ELR (cell line): Measurements from ENCODE around the gene MARCHF10.

Experiments used
- DNase-seq: peaks from one replicate; pipeline ENCODE4 v3.0.0-alpha.2; 2015; ENCODE audit warnings: low read depth

MARCHF10 gene

GRCh38 chr17:62753562-62753961 lies 54.6 kb downstream of the MARCHF10 start:
- no peak for DNase-seq

- peak; percentile 49 for DNase-seq
Observed at GRCh38 chr17:62751060-62751691, 56.9 kb downstream of the MARCHF10 start.

GRCh38 chr17:62750631-62751051 lies 57.5 kb downstream of the MARCHF10 start:
- DNase-seq: peak; percentile 13

- no peak for DNase-seq
Observed at GRCh38 chr17:62749926-62750325, 58.2 kb downstream of the MARCHF10 start.

- DNase-seq: no peak
Observed at GRCh38 chr17:62746941-62747340, 61.2 kb downstream of the MARCHF10 start.

GRCh38 chr17:62745806-62746205 lies 62.3 kb downstream of the MARCHF10 start:
- DNase-seq: no peak

GRCh38 chr17:62744259-62744658 lies 63.9 kb downstream of the MARCHF10 start:
- DNase-seq: no peak

- no peak for DNase-seq
Observed at GRCh38 chr17:62741290-62741689, 66.8 kb downstream of the MARCHF10 start.

GRCh38 chr17:62739645-62740388 lies 68.3 kb downstream of the MARCHF10 start:
- DNase-seq: no peak

GRCh38 chr17:62738281-62738680 lies 69.8 kb downstream of the MARCHF10 start:
- no peak for DNase-seq

- no peak for DNase-seq
Observed at GRCh38 chr17:62737513-62737912, 70.6 kb downstream of the MARCHF10 start.

GRCh38 chr17:62735044-62735651 lies 73.0 kb downstream of the MARCHF10 start:
- DNase-seq: no peak

GRCh38 chr17:62732125-62732524 lies 76.0 kb downstream of the MARCHF10 start:
- DNase-seq: no peak

GRCh38 chr17:62727916-62728672 lies 80.0 kb downstream of the MARCHF10 start:
- no peak for DNase-seq

- DNase-seq: peak; percentile 58
Observed at GRCh38 chr17:62725791-62726249, 82.3 kb downstream of the MARCHF10 start.

- DNase-seq: peak; percentile 59
Observed at GRCh38 chr17:62724398-62725146, 83.5 kb downstream of the MARCHF10 start.

- DNase-seq: peak; percentile 47
Observed at GRCh38 chr17:62723842-62724241, 84.3 kb downstream of the MARCHF10 start.

GRCh38 chr17:62722625-62723024 lies 85.5 kb downstream of the MARCHF10 start:
- DNase-seq: no peak

- peak; percentile 63 for DNase-seq
Observed at GRCh38 chr17:62720126-62720850, 87.8 kb downstream of the MARCHF10 start.

GRCh38 chr17:62719586-62719985 lies 88.5 kb downstream of the MARCHF10 start:
- DNase-seq: no peak

GRCh38 chr17:62718429-62718828 lies 89.7 kb downstream of the MARCHF10 start:
- peak; percentile 86 for DNase-seq
